GM18499 (cell line): ENCODE measurements around the gene DLG2.
"Not testable (repeated sequence)": the region's sequence is repeated elsewhere in the genome, so short reads cannot be mapped to it uniquely, and the experiment has no call there.

Experiments used
- ATAC-seq: cut with Tn5 transposase; IDR thresholded peaks from one replicate; pipeline ENCODE4 v1.9.1; 2021; ENCODE audit warnings: moderate number of reproducible peaks; ENCODE audit not compliant: insufficient read depth, unreplicated experiment

DLG2 gene

DNA sequence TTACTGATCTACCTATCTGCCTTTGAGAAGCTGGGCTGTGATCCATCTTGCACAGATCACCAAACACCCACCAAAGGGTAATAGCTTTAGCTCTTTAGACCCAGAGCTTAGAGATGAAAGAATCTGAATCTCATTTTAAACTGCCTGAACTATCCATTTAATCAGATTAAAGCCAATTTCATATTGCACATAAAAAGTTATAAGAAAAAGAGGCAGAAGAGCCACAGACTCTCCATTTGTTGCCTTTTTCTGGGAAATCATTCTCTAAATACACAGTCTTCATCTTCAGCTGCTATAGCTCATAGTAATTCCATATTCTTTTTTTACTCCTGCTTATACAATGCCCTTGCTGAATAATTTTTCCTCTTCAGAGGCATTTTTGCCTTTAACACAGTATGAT lies 271.2 kb downstream of the DLG2 start:
- ATAC-seq = no peak

DNA sequence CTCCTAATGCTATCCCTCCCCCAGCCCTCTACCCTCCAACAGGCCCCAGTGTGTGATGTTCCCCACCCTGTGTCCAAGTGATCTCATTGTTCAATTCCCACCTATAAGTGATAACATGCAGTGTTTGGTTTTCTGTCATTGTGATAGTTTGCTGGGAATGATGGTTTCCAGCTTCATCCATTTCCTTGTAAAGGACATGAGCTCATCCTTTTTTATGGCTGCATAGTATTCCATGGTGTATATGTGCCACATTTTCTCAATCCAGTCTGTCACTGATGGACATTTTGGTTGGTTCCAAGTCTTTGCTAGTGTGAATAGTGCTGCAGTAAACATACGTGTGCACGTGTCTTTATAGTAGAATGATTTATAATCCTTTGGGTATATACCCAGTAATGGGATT lies 277.6 kb downstream of the DLG2 start:
- ATAC-seq = not testable (repeated sequence)

DNA sequence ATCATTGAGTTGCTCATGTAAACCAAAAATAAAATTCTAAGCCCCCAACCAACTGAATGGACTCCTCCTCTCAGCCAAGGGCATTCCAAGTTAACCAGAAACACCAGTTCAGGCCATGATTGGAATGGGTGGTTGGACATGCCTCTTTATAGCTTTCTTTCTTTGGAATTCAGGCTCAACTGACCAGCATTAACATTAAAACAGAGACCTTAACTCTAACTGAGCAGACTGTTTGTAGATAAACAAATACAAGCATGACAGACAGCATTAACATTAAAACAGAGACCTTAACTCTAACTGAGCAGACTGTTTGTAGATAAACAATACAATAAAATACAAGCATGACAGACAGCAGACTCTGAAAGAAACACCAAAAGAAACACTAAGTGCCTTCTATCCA lies 278.2 kb downstream of the DLG2 start:
- no peak for ATAC-seq

DNA sequence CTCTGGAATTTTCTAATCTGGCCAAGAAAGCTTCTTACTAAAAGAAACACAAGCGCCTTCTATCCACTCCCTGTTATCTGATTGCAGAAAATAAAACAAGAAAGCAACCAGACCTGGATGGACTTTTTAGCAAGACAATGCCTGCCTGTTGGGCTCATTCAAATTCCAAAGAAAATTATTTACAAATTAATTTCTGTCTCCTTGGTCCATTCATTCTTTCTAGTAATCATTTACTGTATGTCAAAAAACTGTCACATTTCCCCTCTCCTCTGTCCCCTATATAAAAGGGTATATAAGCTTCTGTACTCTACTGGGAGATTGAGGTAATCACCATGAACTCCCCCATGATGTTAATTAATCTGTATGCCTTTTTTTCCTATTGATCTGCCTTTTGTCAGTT lies 279.9 kb downstream of the DLG2 start:
- ATAC-seq = no peak

DNA sequence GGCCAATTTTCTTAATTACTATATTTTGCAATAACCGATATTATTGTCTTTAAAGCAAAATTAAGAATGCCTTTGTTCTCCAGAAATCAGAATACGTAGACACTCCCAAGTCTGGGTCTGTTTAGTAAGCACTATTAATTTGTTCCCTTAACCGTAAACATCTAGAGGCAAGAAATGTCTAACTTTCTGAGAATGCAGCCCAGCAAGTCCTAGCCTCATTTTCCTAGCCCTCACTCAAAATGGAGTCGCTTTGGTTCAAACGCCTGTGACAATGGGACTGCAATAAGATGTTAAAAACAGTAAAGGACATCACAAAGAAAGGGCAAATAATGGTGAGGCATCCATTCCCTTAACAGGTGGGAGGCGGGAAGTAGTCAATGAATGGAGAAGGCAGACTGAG lies 280.7 kb downstream of the DLG2 start:
- no peak for ATAC-seq

DNA sequence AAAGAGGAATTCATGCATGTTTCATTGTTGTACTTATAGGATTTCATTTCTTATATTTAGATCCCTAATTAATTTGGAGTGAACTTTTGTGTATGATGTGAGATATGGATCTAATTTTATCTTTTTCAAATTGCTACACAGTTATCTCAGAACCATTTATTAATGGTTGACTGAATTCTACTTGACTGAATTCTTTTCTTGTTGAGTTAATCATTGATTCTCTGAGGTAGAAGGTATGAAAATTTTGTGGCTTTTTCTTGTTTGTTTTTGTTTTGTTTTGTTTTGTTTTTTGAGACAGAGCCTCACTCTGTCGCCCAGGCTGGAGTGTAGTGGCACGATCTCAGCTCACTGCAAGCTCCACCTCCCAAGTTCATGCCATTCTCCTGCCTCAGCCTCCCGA lies 286.3 kb downstream of the DLG2 start:
- not testable (repeated sequence) for ATAC-seq

DNA sequence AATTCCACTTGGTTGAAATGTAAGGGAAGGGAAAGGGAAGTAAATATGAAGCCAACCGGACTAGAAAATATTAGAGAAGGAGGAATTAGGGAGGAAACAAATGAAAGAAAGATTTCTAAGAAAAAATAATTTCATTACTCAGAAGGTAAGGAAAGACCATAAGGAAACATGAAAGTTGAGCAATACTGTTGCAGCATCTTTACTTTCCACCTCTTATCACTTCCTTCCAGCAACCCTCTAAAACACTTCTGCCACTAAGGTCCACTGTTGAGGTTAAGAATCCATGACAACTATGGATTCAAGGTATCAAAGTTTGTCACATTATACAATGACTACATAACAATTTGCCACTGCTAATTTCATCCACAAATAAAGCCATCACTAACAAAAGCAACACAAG lies 308.6 kb downstream of the DLG2 start:
- ATAC-seq = no peak

DNA sequence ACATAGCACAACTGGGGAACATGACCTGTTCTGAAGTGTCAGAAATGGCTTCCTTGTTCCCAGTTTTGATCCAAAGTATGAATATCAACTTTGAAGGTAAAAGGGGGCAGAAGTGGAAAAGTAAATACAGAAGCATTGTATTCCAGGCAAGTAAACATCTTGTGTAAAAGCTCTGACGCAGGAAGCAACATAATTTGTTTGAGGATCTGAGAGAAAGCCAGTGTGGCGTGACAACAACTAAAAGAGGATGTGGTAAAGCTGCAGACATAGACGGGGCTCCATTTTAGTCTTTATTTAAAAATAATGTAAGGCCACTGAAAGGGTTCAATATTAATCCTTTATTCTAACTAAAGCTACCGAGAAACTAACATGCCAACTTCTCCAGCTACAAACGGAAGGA lies 310.2 kb downstream of the DLG2 start:
- ATAC-seq = peak; percentile 98

DNA sequence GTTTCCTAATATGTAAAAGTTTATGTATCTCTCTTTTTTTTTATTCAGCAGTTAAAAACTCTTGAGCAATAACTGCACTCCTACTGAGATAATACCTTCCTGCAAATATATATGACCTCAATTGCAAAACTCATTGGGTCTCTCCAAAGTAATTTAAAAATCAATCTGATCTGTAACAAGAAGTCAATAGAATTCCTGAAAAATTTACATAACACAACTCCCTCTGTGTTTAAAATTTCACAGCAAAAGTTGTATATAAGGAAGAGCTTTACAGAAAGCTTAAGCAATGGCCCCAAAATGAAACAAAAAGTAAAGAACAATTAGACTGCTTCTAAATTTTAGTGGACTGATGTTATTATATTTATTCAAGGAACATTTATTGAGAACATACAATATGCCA lies 313.4 kb downstream of the DLG2 start:
- no peak for ATAC-seq

DNA sequence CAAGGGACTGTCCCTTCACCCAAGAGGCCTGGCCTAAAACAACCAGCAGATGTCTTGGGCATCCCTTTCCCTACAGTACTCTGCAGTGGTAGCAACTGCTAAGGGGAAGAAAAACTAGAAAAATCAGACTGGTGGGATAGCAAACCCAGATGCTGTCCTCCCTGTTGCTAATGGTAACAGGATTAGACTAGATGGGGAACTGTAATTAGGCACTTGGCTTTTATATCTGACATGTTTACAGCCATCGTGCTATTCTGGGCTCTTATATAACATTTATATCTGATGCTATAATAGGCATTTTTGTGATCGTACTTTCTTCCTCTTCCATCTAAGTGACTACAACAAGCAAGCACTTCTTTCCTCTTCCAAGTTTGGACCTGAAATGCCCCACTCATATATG lies 316.7 kb downstream of the DLG2 start:
- no peak for ATAC-seq

DNA sequence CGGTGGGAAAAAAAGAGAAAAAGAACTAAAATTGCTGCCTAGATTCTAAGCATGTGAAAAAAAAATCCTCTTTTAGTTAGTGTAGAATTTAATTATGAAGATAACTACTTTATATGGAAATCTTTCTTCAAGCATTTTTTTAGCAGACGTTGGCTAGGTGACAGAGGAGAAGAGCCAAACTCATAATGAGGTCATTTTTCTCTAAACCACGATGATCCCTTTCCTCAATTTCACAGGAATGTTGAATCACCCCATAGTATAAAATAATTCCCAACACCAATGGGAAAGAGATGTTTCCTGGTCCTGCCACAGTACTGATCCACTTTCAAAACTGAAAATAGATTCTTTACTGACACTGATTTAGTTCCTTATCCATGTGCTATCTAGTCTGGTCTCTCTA lies 319.8 kb downstream of the DLG2 start:
- no peak for ATAC-seq

DNA sequence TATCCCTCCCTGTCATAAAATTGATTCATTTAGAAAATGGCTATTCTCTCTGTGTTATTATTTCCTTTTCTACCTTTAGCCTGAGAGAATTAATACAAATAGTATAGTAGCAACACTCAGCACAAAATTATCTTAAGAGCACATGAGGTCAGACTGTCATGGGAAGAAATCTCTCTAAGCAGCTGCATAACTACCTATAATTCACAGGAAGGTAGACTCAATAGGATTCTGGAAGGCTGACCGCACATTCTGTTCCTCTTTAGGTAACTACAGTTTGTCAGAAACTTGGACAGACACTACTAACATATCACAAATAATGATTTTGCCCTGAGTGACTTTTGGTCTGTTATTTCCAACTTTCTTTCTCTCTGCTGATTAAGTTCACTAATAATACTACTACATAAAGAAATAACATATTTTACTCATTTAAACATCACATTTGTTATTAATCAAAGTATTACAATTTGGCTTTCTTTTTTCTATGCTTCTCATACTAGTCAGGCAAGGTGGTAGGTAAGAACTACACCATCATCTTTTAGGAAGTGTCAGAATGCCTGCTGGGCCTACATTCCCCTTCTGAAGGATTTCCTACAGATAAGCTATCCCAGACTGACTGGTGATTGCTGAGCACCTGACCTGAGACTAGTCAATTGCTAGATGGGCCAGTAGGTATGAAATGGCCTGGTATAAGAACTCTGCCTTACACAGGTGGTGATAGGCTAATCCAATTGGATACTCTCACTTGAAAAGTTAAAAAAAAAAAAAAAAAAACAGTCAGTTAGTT lies 325.1 kb downstream of the DLG2 start:
- ATAC-seq = no peak

DNA sequence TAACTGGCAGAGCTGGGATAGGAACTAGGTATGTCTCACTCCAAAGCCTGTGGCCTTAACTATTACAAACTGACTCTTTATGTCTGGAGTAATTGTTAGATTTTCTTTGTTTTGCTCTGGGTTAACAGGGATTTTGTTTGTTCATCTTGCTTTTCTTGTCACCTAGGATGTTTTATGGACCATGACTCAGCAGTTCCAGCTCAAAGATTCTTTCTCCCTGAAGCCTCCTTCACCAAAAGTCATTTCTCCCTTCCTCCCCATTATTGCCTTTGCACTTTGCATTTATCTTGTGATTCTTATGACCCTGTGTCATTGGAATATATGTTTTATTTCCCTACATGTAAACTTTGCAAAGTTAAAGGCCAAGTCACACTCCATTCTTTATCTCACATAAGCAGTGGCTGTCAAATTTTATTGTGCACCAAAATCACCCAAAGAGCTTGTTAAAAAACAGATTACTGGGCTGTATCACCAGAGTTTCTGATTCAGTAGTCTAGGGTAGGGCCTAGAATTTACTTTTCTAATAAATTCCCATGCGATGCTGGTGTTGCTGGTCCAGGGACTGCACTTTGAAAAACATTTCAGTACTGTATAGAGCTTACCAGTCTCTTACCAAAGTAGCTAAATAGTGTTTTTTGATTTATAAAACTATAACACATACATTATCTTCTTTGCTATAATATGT lies 327.7 kb downstream of the DLG2 start:
- ATAC-seq = no peak

DNA sequence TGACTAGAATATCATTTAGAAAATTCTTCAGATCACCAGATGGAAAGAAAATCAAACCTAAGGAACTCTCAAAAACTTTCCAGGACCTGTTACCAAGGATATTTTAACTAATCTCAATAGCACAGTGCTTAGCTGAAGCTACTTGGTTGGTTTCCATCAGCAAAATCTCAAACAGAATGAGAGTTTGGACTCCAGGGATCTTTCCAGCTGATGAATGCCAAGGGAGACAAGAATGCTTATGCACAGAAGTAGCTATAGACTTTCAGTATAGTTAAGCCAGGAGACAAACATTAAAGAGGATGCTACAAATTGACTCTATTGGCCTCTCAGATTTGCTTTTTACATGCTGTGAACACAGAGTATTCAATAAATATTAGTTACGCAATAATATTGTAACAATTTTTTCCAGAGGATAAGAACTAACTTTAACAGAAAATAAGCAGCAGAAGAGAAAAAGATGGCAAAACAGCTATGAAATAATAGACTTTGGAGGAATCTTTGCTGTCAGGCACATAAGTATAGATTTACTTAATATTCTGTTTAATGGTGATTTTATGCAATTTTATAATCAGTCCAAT lies 331.4 kb downstream of the DLG2 start:
- no peak for ATAC-seq

DNA sequence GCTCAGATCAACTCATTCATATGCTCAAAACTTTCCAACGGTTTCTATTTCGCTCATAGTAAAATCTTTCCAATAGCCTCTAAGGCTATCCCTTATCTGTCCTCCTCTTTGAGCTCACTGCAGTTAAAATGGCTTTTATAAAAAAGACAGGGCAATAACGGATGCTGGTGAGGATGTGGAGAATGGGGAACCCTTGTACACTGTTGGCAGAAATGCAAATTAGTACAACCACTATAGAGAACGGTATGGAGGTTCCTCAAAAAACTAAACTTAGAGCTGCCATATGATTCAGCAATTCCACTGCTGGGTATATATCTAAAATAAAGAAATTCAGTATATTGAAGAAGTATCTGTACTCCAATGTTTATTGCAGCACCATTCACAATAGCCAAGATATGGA lies 345.6 kb downstream of the DLG2 start:
- no peak for ATAC-seq

DNA sequence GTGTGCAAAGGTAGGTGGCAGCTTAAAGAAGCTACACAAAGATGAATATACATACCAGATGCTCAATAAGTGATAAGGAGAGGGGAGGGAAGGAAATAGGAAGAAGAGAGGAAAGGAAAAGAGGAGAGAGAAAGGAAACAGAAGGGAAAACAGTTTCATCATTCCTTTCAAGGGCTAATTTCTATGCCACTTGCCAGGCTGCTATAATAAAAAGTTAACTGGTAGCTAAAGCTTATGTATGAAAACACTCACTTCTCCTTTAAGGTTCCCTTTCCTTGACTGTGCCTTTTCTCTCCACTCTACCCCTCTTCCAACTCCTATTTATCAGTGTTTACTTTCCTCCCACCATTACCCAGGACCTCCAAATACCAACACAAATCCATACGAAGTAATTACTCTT lies 347.9 kb downstream of the DLG2 start:
- ATAC-seq = no peak

DNA sequence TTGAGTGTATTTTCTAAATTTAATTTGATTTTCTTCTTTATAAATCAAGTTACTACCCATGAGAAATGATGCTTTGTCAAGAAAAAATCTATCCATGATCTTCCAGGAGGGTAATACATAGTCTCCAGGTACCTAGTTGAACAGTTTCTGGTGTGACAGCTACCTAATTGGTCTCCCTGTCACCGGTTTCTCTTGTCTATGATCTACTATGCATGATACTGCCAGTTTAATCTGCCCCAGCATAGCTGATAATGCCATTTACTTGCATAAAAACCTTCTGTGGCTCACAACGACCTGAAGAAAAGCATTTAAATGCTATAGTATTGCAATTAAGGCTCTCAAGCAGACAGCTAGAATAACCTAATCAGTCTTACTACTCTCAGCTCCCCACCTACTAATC lies 349.5 kb downstream of the DLG2 start:
- no peak for ATAC-seq

DNA sequence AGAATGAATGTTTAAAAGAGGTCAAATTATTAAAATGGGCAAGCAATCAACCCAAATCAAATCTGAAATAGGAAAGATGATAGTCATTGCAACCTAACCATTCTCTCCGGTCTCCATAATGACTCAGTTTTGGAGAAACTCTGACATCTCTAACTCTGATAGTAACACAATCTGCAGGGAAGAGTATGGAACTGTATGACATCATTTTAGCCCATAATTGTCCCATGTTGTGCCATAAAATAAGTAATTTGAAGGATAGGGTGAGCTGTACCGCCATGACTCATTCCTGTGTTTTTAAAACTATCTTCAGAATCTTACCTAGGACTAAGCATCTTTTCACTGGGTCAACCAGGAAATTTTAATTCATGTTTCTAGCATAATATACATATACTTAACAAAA lies 350.8 kb downstream of the DLG2 start:
- no peak for ATAC-seq

DNA sequence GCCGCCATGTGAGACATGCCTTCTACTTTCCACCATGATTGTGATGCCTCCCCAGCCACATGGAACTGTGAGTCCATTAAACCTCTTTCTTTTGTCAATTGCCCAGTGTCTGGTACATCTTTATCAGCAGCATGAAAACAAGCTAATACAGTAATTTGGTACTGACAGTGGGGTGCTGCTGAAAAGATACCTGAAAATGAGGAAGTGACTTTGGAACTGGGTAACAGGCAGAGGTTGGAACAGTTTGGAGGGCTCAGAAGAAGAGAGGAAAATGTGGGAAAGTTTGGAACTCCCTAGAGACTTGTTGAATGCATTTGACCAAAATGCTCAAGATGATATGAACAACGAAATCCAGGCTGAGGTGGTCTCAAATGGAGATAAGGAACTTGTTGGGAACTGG lies 356.8 kb downstream of the DLG2 start:
- ATAC-seq = not testable (repeated sequence)

DNA sequence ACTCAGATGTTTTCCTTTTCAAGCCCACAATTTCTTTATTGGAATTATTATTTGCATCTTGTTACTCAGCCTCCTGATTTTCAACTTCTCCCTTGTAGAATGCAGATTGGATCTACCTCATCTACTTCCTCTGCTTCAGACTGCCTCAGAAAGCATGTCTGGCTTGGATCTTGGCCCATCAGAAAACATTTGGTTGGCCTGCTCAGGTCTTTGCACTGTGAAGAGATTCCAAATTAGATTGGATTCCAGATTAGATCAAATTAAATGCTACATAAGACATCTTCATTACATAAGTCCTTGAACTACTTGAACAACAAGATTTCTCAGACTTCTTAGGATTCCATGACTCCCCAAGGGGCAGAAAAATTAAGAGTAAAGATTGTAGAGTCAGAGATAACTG lies 358.0 kb downstream of the DLG2 start:
- ATAC-seq = no peak

DNA sequence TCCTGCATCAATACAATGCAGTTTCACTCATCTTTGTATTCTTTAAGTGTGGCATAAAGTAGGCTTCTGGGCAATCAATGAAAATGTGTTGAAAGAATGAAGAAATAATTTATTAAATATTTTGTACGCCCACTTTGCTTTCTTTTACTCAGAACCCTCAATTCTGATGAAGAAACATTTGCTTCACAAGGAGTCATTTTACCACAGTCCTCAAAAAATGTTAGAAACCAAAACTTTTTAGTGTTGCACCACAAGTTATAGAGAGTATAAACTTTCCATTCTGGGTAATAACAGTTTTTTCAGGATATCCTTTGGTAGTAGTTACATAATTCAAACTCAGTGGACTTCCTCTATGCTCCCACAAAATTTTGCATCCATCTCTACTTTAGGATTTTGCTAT lies 360.5 kb downstream of the DLG2 start:
- ATAC-seq = no peak

DNA sequence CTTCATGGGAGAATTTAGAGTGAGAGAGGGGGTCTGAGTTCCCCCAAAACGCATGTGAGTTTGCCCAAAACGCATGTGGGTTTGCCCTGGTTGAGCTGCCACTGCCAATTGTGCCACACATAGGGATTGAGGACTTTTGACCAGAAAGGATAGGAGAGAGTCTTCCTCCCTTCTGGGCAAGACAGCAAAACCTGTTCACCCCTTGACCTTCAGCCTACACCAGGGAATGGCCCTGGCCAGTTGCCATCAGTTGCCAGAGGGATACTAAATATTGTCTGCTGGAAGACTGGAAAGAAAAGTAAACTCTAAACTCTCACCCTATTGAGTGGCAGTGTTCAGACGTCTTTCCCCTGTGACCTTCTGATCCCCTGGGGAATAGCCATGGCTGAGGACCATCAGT lies 363.8 kb downstream of the DLG2 start:
- no peak for ATAC-seq
